Mesendoderm (in vitro differentiated cells): ENCODE measurements around the gene MCTS1.
"Not testable (repeated sequence)": the region's sequence is repeated elsewhere in the genome, so short reads cannot be mapped to it uniquely, and the experiment has no call there.

ENCODE experiments used
- DNase-seq: peaks from one replicate; pipeline ENCODE4 v3.0.0; 2013
- H2AK5ac ChIP-seq: 2 replicates; pipeline ENCODE4 v1.6.1; 2013; ENCODE audit warnings: low read length, inconsistent platforms
- H2BK120ac ChIP-seq: 2 replicates; pipeline ENCODE4 v1.6.1; 2013; ENCODE audit warnings: low read depth, mild to moderate bottlenecking, low read length, moderate library complexity, mixed read lengths
- H2BK15ac ChIP-seq: replicated peaks from 2 replicates; pipeline ENCODE4 v1.6.1; 2013; ENCODE audit warnings: low read depth, mild to moderate bottlenecking, moderate library complexity
- H2BK5ac ChIP-seq: 2 replicates; pipeline ENCODE4 v1.6.1; 2013; ENCODE audit warnings: low read length, inconsistent platforms
- H3K18ac ChIP-seq: 2 replicates; pipeline ENCODE4 v1.6.1; 2013; ENCODE audit warnings: mild to moderate bottlenecking, low read length, mixed read lengths
- H3K23ac ChIP-seq: one replicate; pipeline ENCODE4 v1.6.1; 2013; ENCODE audit warnings: low read length
- H3K27ac ChIP-seq: 2 replicates; pipeline ENCODE4 v1.5.1; 2013; ENCODE audit warnings: low read depth, mild to moderate bottlenecking, inconsistent platforms, low read length, moderate library complexity
- H3K27me3 ChIP-seq: 2 replicates; pipeline ENCODE4 v1.6.1; 2013; ENCODE audit warnings: low read length, control low read depth, mild to moderate bottlenecking, inconsistent platforms; ENCODE audit not compliant: insufficient read depth, poor library complexity
- H3K36me3 ChIP-seq: 2 replicates; pipeline ENCODE4 v1.6.1; 2013; ENCODE audit warnings: low read length, inconsistent platforms; ENCODE audit not compliant: control insufficient read depth, insufficient read depth
- H3K4ac ChIP-seq: one replicate; pipeline ENCODE4 v1.6.1; 2013; ENCODE audit warnings: low read depth, mild to moderate bottlenecking, low read length, moderate library complexity
- H3K4me1 ChIP-seq: 2 replicates; pipeline ENCODE4 v1.6.1; 2013; ENCODE audit warnings: low read depth, low read length, inconsistent platforms; ENCODE audit not compliant: control insufficient read depth
- H3K4me2 ChIP-seq: 2 replicates; pipeline ENCODE4 v1.6.1; 2013; ENCODE audit warnings: low read length
- H3K4me3 ChIP-seq: 2 replicates; pipeline ENCODE4 v1.5.1; 2013; ENCODE audit warnings: mild to moderate bottlenecking, low read length
- H3K56ac ChIP-seq: one replicate; pipeline ENCODE4 v1.6.1; 2013; ENCODE audit warnings: low read length
- H3K79me1 ChIP-seq: 2 replicates; pipeline ENCODE4 v1.6.1; 2013; ENCODE audit warnings: low read length, inconsistent platforms
- H3K79me2 ChIP-seq: 2 replicates; pipeline ENCODE4 v1.6.1; 2013; ENCODE audit warnings: mild to moderate bottlenecking, low read length; ENCODE audit not compliant: control insufficient read depth, insufficient read depth
- H3K9ac ChIP-seq: 2 replicates; pipeline ENCODE4 v1.6.1; 2013; ENCODE audit warnings: low read length, inconsistent platforms
- H4K5ac ChIP-seq: one replicate; pipeline ENCODE4 v1.6.1; 2013; ENCODE audit warnings: low read length
- H4K8ac ChIP-seq: one replicate; pipeline ENCODE4 v1.6.1; 2013; ENCODE audit warnings: low read depth, mild to moderate bottlenecking, control low read depth, low read length, moderate library complexity
- WGBS: extraction: QIAGEN DNeasy Blood & Tissue Kit; methylation state at CpG from one replicate; pipeline ENCODE4 v1.1.7; 2013; ENCODE audit warnings: low lambda C conversion rate, missing lambda C conversion rate; ENCODE audit not compliant: insufficient coverage; ENCODE audit errors: extremely low coverage; 5-methylcytosine and 5-hydroxymethylcytosine counted together

Gene MCTS1

GRCh38 chrX:120638619-120639018 lies 34.7 kb downstream of the MCTS1 start:
- Histone ChIP-seq H4K5ac (no peak overlapping the region), H4K8ac (no peak overlapping the region), H3K4me1 (no peaks in the 10 kb centered on the region), H3K23ac (no peak overlapping the region), H2BK15ac (no peak overlapping the region), H3K36me3 (no peaks in the 10 kb centered on the region), H3K79me2 (no peaks in the 10 kb centered on the region), H3K4me3 (no peak overlapping the region), H3K56ac (no peak overlapping the region), H2AK5ac (no peak overlapping the region), H3K27me3 (no peaks in the 10 kb centered on the region), H2BK120ac (no peak overlapping the region), H3K4me2 (no peak overlapping the region), H3K18ac (no peak overlapping the region), H3K79me1 (no peaks in the 10 kb centered on the region), H2BK5ac (no peak overlapping the region), H3K27ac (no peak overlapping the region), H3K9ac (no peak overlapping the region), H3K4ac (no peak overlapping the region)
- DNase-seq, result no peak
- WGBS, result no CpG with 5 or more reads among the region's 4 CpGs

GRCh38 chrX:120642871-120643270 lies 39.0 kb downstream of the MCTS1 start:
- Histone ChIP-seq H2BK120ac (no peak overlapping the region), H3K36me3 (no peaks in the 10 kb centered on the region), H3K56ac (no peak overlapping the region), H4K5ac (no peak overlapping the region), H2BK15ac (no peak overlapping the region), H3K79me1 (no peaks in the 10 kb centered on the region), H3K79me2 (no peaks in the 10 kb centered on the region), H2AK5ac (no peak overlapping the region), H3K27ac (no peak overlapping the region), H3K27me3 (no peaks in the 10 kb centered on the region), H3K18ac (no peak overlapping the region), H3K4me1 (no peaks in the 10 kb centered on the region), H3K4me2 (no peak overlapping the region), H4K8ac (no peak overlapping the region), H2BK5ac (no peak overlapping the region), H3K4ac (no peak overlapping the region), H3K23ac (no peak overlapping the region), H3K9ac (no peak overlapping the region), H3K4me3 (no peak overlapping the region)
- no peak for DNase-seq
- WGBS, result no CpG with 5 or more reads among the region's 2 CpGs

GRCh38 chrX:120647127-120647526 lies 43.2 kb downstream of the MCTS1 start:
- H3K27me3 ChIP-seq, result no peaks in the 10 kb centered on the region
- no CpG with 5 or more reads among the region's 4 CpGs for WGBS
- H3K56ac ChIP-seq, result no peak overlapping the region
- no peak overlapping the region for H3K23ac ChIP-seq
- H3K79me2 ChIP-seq, result no peaks in the 10 kb centered on the region
- H3K27ac ChIP-seq, result no peak overlapping the region
- no peaks in the 10 kb centered on the region for H3K79me1 ChIP-seq
- DNase-seq, result no peak
- H3K4me1 ChIP-seq, result no peaks in the 10 kb centered on the region
- H3K9ac ChIP-seq, result no peak overlapping the region
- H3K18ac ChIP-seq, result no peak overlapping the region
- no peak overlapping the region for H3K4me3 ChIP-seq
- H2BK5ac ChIP-seq, result no peak overlapping the region
- H4K5ac ChIP-seq, result no peak overlapping the region
- no peak overlapping the region for H2BK15ac ChIP-seq
- no peaks in the 10 kb centered on the region for H3K36me3 ChIP-seq
- no peak overlapping the region for H2BK120ac ChIP-seq
- H3K4ac ChIP-seq, result no peak overlapping the region
- no peak overlapping the region for H4K8ac ChIP-seq
- no peak overlapping the region for H2AK5ac ChIP-seq
- H3K4me2 ChIP-seq, result no peak overlapping the region

- not testable (repeated sequence) for H2BK5ac ChIP-seq, H3K79me1 ChIP-seq, H3K27ac ChIP-seq, H3K9ac ChIP-seq, H4K8ac ChIP-seq, H3K4me1 ChIP-seq, H2BK120ac ChIP-seq, H3K4me3 ChIP-seq, H3K23ac ChIP-seq, H3K56ac ChIP-seq, H2BK15ac ChIP-seq, H3K27me3 ChIP-seq, H3K4ac ChIP-seq, H4K5ac ChIP-seq, H2AK5ac ChIP-seq, H3K79me2 ChIP-seq, H3K18ac ChIP-seq, DNase-seq, H3K36me3 ChIP-seq, H3K4me2 ChIP-seq
- no CpG with 5 or more reads among the region's 1 CpG for whole genome bisulfite sequencing
Observed at GRCh38 chrX:120652256-120652655, 48.4 kb downstream of the MCTS1 start.

- no peaks in the 10 kb centered on the region for H3K36me3 ChIP-seq
- H3K9ac ChIP-seq, result no peak overlapping the region
- no peak overlapping the region for H3K4me2 ChIP-seq
- no peak overlapping the region for H3K23ac ChIP-seq
- H3K79me1 ChIP-seq, result no peaks in the 10 kb centered on the region
- H2AK5ac ChIP-seq, result no peak overlapping the region
- no peak overlapping the region for H3K27ac ChIP-seq
- H3K4me3 ChIP-seq, result no peak overlapping the region
- H4K5ac ChIP-seq, result no peak overlapping the region
- H3K79me2 ChIP-seq, result no peaks in the 10 kb centered on the region
- H2BK15ac ChIP-seq, result no peak overlapping the region
- no peak overlapping the region for H3K4ac ChIP-seq
- no peak overlapping the region for H3K56ac ChIP-seq
- no peak overlapping the region for H3K18ac ChIP-seq
- no peak overlapping the region for H4K8ac ChIP-seq
- no peak overlapping the region for H2BK5ac ChIP-seq
- no CpG with 5 or more reads among the region's 3 CpGs for WGBS
- no peak overlapping the region for H2BK120ac ChIP-seq
- no peaks in the 10 kb centered on the region for H3K4me1 ChIP-seq
- H3K27me3 ChIP-seq, result no peaks in the 10 kb centered on the region
- peak; percentile 20 for DNase-seq
Observed at GRCh38 chrX:120653000-120653399, 49.1 kb downstream of the MCTS1 start.

GRCh38 chrX:120660637-120661036 lies 56.7 kb downstream of the MCTS1 start:
- H3K18ac ChIP-seq, result no peak overlapping the region
- H2BK15ac ChIP-seq, result no peak overlapping the region
- H3K79me2 ChIP-seq, result no peaks in the 10 kb centered on the region
- H3K27me3 ChIP-seq, result no peaks in the 10 kb centered on the region
- H2BK5ac ChIP-seq, result no peak overlapping the region
- H3K36me3 ChIP-seq, result no peaks in the 10 kb centered on the region
- no peaks in the 10 kb centered on the region for H3K4me1 ChIP-seq
- no peak overlapping the region for H3K4ac ChIP-seq
- H2AK5ac ChIP-seq, result no peak overlapping the region
- no peak overlapping the region for H3K4me2 ChIP-seq
- H3K79me1 ChIP-seq, result no peaks in the 10 kb centered on the region
- no peak overlapping the region for H3K56ac ChIP-seq
- H4K5ac ChIP-seq, result no peak overlapping the region
- no peak overlapping the region for H3K9ac ChIP-seq
- no peak overlapping the region for H4K8ac ChIP-seq
- H2BK120ac ChIP-seq, result no peak overlapping the region
- H3K27ac ChIP-seq, result no peak overlapping the region
- no peak overlapping the region for H3K23ac ChIP-seq
- WGBS, result no CpG with 5 or more reads among the region's 6 CpGs
- no peak overlapping the region for H3K4me3 ChIP-seq
- no peak for DNase-seq
